PC-9 (cell line): ENCODE measurements around the gene EFCAB13.

Experiments
- CTCF ChIP-seq: fragments of 200-600 bp; sonication (generic); conservative IDR thresholded peaks from 2 replicates; pipeline ENCODE4 v1.6.1; 2017; ENCODE audit warnings: mixed run types, antibody characterized with exemption, mild to moderate bottlenecking, moderate library complexity
- EZH2 ChIP-seq: fragments of 200-600 bp; sonication (generic); IDR thresholded peaks from 2 replicates; pipeline ENCODE4 v1.8.0; 2017; ENCODE audit warnings: antibody characterized with exemption, low read depth

GRCh38 chr17:47401100-47401499 is 77.3 kb downstream of the EFCAB13 start:
- TF ChIP-seq CTCF, result no peak
- TF ChIP-seq EZH2, result no peak
